HUES6 (cell line): ENCODE results near the gene TMCC3.

Source experiments
- H3K27ac ChIP-seq: 2 replicates; pipeline ENCODE4 v1.7.0; 2013; ENCODE audit warnings: low read depth, mild to moderate bottlenecking, low read length, inconsistent platforms
- H3K27me3 ChIP-seq: 2 replicates; pipeline ENCODE4 v1.6.1; 2013; ENCODE audit warnings: low read length; ENCODE audit not compliant: control insufficient read depth, insufficient read depth
- H3K36me3 ChIP-seq: 2 replicates; pipeline ENCODE4 v1.6.1; 2013; ENCODE audit warnings: low read length; ENCODE audit not compliant: control insufficient read depth, insufficient read depth
- H3K4me1 ChIP-seq: 2 replicates; pipeline ENCODE4 v1.6.1; 2013; ENCODE audit warnings: low read length; ENCODE audit not compliant: control insufficient read depth, insufficient read depth
- H3K4me3 ChIP-seq: 2 replicates; pipeline ENCODE4 v1.5.1; 2013; ENCODE audit warnings: low read depth, low read length
- H3K9ac ChIP-seq: one replicate; pipeline ENCODE4 v1.6.1; 2013; ENCODE audit warnings: mild to moderate bottlenecking, low read length
- H3K9me3 ChIP-seq: 2 replicates; pipeline ENCODE4 v1.6.1; 2013; ENCODE audit warnings: low read depth, low read length; ENCODE audit not compliant: control insufficient read depth, insufficient read depth

Gene TMCC3

DNA sequence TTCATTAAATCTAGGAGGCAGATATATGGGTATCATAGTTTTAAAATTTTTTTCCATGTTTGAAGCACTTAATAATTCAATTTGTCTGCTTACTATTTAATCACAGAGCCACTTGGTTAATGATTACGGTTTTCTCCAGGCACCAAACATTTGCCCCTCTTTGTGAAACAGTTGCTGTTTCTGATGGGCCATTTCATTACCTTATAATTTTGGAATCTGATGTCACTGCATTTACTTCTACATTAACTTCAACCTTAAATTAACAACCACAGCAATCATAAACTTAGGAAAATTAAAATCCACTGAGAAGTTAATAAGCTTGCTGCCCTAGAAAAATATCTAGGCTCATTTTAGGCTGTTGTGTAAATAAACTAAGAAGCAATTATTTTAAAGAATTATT, 17.0 kb downstream of the TMCC3 start:
- Histone ChIP-seq H3K9ac (no peak overlapping the region), H3K27me3 (no peaks in the 10 kb centered on the region), H3K36me3 (no peaks in the 10 kb centered on the region), H3K27ac (no peak overlapping the region), H3K4me3 (no peak overlapping the region), H3K9me3 (no peaks in the 10 kb centered on the region), H3K4me1 (no peaks in the 10 kb centered on the region)

DNA sequence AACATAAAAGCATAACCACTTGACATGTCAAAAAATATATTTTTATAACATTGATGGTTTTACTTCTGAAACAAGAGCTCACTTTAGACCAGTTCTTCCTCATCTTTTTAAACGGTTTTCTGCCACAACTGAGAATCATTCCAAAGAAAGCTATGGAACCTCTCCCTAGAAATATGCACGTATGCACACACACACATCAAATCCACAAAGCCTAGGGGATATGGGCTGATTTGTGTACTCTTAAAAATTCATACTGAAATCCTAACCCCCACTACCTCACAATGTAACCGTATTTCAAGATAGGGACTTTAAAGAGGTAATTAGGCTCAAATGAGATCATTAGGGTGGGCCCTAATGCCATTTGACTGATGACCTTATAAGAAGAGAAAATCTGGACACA, 19.3 kb downstream of the TMCC3 start:
- Histone ChIP-seq H3K9ac (no peak overlapping the region), H3K9me3 (no peaks in the 10 kb centered on the region), H3K27ac (no peak overlapping the region), H3K4me1 (no peaks in the 10 kb centered on the region), H3K27me3 (no peaks in the 10 kb centered on the region), H3K4me3 (no peak overlapping the region), H3K36me3 (no peaks in the 10 kb centered on the region)

DNA sequence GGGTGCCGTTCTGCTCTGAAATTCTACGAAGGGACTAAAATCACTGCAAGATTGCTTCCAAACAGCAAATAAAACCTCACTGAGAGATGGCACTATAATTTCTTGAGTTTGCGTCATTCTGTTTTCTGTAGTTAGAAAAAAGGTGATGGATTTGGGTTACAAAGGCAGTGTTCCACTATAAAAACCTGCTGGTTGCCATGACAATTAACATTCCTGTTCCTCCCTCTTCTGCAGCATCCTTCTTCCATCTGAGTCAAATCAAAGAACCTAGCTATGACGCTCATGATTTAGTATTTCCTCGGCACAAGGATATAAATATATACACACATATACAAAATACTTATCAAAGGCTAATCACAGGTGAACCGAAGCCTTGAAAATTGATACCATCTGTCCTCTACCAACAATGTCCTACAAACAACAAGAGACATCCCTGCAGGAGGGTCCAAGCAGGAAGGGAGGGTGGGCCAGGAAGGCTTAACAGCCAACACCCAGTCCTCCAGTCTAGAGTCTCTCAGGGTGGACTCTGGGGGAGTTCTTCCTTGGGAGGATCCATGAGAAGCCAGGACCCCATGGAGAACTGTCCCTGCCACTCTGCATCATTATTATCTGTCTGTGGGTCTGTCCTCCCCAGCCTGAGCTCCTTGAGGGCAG, 21.4 kb downstream of the TMCC3 start:
- Histone ChIP-seq H3K36me3 (no peaks in the 10 kb centered on the region), H3K4me3 (no peak overlapping the region), H3K27me3 (no peaks in the 10 kb centered on the region), H3K4me1 (no peaks in the 10 kb centered on the region), H3K9me3 (0 out of 2 replicates have a peak, but pooled peaks cover 2% of the 10 kb centered on the region), H3K9ac (no peak overlapping the region), H3K27ac (no peak overlapping the region)

DNA sequence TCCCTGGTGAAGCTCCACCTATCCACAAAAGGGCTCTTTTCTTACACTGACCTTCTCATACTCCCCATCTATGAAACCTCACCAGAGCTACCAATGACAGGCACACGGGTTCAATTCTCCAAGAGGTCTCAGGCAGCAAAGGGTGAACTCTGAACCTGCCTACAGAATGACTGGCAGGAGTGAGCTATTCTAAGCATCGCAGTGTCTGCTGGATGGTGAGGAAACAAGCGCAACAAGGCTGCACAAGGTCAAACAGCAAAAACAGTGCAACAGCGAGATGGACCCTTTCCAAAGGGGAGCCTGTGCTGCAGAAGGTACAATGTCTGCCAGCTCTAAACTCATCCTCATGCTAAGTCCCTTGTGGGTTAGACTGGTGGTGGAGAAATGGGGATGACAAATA, 22.0 kb downstream of the TMCC3 start:
- no peaks in the 10 kb centered on the region for H3K36me3 ChIP-seq
- no peak overlapping the region for H3K27ac ChIP-seq
- H3K9me3 ChIP-seq = 0 out of 2 replicates have a peak, but pooled peaks cover 2% of the 10 kb centered on the region

DNA sequence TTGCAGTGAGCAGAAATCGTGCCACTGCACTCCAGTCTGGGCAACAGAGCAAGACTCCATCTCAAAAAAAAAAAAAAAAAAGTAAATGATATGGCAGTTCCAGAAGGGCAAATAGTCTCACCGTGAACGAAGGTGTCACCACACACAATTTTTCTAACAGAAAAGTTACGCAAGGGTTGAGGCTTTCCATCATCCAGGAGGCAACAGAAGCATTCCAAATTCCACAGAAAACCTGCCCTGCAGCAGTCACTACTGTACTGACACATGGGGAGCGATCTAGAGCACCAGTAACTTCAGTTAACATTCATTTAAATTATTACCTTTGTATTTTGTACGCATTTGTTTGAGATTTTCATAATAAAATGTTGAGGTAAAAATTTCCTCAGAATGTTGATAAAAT, 24.8 kb downstream of the TMCC3 start:
- Histone ChIP-seq H3K27me3 (no peaks in the 10 kb centered on the region), H3K36me3 (no peaks in the 10 kb centered on the region), H3K4me3 (no peak overlapping the region), H3K9ac (no peak overlapping the region), H3K27ac (no peak overlapping the region), H3K9me3 (0 out of 2 replicates have a peak, but pooled peaks cover 2% of the 10 kb centered on the region), H3K4me1 (no peaks in the 10 kb centered on the region)

More for the DNA sequence above, 22.0 kb downstream of the TMCC3 start:
- Histone ChIP-seq H3K4me1 (no peaks in the 10 kb centered on the region), H3K4me3 (no peak overlapping the region), H3K27me3 (no peaks in the 10 kb centered on the region), H3K9ac (no peak overlapping the region)

DNA sequence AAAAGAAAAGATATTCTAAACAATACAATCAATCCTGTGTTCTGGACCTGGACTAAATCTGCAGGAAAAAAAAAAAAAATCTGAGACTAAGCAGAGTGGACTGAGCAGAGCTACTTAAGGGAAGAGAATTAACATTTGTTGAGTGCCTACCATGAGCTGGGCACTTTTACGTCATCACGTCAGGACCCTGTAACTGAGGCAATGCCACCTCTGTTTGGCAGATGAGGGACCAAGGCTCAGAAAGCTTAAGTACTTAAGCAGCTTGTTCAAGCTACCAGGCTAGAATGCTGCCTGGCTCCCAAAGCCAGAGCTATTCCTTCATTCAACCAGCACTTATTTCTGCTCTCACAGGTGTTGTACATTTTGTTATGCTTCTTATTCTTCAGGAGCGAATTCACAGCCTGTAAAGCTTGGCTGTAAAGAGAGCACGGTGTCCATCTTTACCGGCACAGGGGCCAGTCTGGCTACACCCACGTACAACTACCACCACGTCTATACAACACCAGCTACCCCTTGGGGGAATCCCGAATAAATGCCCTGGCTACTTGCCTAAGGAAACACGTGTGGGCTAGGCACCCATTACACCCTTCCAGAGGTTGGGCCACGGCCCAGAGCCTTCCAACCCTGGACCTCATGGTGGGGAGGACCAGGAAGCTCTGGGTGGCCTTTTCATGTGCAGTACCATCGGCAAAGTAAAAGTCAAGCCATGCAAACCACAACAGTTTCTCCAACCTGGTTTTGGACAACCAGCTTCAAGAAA, 27.0 kb downstream of the TMCC3 start:
- Histone ChIP-seq H3K27me3 (no peaks in the 10 kb centered on the region), H3K4me3 (no peak overlapping the region), H3K9me3 (0 out of 2 replicates have a peak, but pooled peaks cover 2% of the 10 kb centered on the region), H3K9ac (no peak overlapping the region), H3K4me1 (no peaks in the 10 kb centered on the region), H3K36me3 (no peaks in the 10 kb centered on the region), H3K27ac (no peak overlapping the region)

DNA sequence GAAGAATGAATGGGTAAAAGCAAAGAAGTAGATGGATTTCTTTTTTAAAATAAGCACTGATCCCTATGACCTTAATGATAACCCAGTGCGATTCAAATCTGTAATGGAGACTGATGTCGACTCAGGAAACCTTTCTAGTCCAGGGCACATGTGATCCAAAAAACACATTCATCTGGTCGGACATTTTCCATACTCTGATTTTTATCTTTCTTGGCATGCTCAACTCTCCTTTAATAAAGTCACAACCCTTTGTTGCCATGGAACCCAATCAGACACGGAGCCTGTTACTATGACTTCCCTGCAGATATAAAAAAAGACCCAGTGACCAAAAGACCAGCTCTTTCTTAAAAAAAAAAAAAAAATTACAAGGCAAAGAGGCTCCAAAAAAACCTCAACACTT, 27.9 kb downstream of the TMCC3 start:
- H3K9me3 ChIP-seq = 0 out of 2 replicates have a peak, but pooled peaks cover 2% of the 10 kb centered on the region
- no peak overlapping the region for H3K27ac ChIP-seq
- no peaks in the 10 kb centered on the region for H3K27me3 ChIP-seq
- no peak overlapping the region for H3K9ac ChIP-seq
- no peaks in the 10 kb centered on the region for H3K36me3 ChIP-seq
- no peak overlapping the region for H3K4me3 ChIP-seq
- 0 out of 2 replicates have a peak, but pooled peaks cover 3% of the 10 kb centered on the region for H3K4me1 ChIP-seq

DNA sequence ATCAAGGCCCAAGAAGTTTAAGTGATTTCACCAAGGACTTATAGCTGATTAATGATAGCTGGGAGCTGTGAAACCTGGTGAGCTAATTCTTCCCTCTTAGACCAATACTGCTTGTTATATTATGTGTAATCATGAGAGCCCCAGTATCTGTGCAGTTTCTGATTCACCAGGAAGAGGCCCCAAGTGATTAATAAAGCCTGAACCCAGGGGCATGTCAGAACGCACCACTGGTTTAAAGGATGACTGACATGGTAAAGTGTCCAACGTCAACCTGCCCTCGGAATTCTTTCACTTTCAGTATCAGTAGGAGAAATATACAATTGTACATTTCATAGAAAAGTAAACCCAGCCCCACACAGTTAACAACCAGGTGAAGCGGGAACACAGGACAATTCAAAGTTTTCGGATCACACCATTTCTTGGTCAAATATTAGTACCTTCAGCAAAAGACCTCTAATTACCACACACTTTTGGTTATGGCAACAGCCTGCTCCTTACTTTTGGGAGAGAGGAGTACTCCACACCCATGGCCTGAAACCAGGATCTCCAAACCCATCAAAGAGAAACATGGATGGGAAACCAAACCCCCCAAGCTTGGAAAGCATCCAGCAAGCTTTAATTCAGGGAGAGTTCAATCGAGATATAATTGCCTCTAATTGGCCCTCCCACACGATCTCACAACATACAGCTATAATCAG, 28.5 kb downstream of the TMCC3 start:
- Histone ChIP-seq H3K27ac (no peak overlapping the region), H3K9me3 (0 out of 2 replicates have a peak, but pooled peaks cover 2% of the 10 kb centered on the region), H3K9ac (no peak overlapping the region), H3K36me3 (no peaks in the 10 kb centered on the region), H3K4me1 (peaks cover 9% of the 10 kb centered on the region), H3K4me3 (no peak overlapping the region), H3K27me3 (no peaks in the 10 kb centered on the region)

DNA sequence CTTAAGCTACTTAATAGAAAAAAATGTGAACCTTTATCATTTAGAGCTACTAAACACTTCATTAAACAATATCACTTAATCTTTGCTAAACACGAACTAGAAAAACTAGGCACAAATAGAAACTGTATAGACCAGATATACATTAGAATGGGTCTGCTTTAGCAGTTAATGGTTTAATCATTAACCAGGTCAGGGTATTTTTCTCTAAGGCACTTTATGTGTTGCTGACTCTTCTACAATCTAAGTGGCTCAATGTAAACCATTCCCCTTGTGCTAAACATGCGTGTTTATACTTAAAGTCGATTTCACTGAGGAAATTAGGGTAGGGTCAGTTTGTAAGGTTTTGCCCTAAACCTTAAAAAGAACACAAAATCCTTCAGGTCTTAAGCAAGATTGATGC, 29.7 kb downstream of the TMCC3 start:
- Histone ChIP-seq H3K27me3 (no peaks in the 10 kb centered on the region), H3K27ac (no peak overlapping the region), H3K36me3 (no peaks in the 10 kb centered on the region), H3K4me3 (no peak overlapping the region), H3K9ac (no peak overlapping the region), H3K4me1 (peaks cover 21% of the 10 kb centered on the region), H3K9me3 (0 out of 2 replicates have a peak, but pooled peaks cover 2% of the 10 kb centered on the region)

DNA sequence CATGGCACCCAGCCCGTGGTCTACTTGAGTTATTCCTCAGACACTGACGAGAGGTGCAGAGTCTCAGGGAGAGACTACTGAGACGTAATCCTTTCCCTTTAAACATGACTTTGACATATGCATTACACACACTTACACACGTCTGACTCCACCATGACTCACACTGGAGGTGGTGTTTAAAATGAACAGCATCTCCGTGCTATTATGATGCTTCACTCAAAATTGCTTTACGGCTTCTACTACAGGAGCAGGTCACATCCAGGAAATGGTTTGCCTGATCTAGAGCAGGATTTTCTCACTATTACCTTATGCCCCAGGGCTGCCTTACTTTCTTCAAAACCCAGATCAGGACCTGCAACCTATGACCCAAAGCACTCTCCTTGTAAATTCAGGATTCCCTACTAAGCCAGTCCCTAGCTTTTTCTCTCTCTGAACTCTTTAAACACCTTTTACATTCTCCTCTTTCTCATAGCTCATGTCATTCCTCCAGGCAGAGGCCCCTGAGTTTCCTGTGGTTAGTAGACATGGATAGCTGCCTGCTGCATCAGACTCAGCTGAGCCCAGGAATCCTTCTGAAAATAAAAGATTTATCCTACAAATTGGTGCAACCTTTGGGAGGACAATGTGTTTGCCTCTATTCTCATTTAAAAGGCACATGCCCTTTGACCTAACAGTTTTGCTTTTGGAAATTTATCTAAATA, 31.2 kb downstream of the TMCC3 start:
- Histone ChIP-seq H3K9me3 (no peaks in the 10 kb centered on the region), H3K27me3 (no peaks in the 10 kb centered on the region), H3K4me3 (no peak overlapping the region), H3K27ac (no peak overlapping the region), H3K9ac (no peak overlapping the region), H3K4me1 (peaks cover 36% of the 10 kb centered on the region), H3K36me3 (no peaks in the 10 kb centered on the region)
